Panc1 (cell line): ENCODE measurements around the gene AP3B2.

ENCODE experiments used
- CTCF ChIP-seq: fragments of 450-650 bp; IDR thresholded peaks from 2 replicates; pipeline ENCODE4 v1.5.1; 2017; ENCODE audit warnings: mild to moderate bottlenecking
- SIN3A ChIP-seq: IDR thresholded peaks from 2 replicates; pipeline ENCODE4 v1.6.1; 2012; ENCODE audit warnings: low read depth, mild to moderate bottlenecking, low read length, moderate library complexity, borderline replicate concordance; ENCODE audit not compliant: insufficient read depth

- TF ChIP-seq CTCF (no peak), SIN3A (no peak)
These were observed 29.4 kb upstream of the AP3B2 start for GRCh38 chr15:82739086-82739485.
